ENCODE data around the gene IRF7.

IRF7 gene

GRCh38 chr11:620201-620600, 4.5 kb upstream of the IRF7 start:
- no peak for DNase-seq

DNA sequence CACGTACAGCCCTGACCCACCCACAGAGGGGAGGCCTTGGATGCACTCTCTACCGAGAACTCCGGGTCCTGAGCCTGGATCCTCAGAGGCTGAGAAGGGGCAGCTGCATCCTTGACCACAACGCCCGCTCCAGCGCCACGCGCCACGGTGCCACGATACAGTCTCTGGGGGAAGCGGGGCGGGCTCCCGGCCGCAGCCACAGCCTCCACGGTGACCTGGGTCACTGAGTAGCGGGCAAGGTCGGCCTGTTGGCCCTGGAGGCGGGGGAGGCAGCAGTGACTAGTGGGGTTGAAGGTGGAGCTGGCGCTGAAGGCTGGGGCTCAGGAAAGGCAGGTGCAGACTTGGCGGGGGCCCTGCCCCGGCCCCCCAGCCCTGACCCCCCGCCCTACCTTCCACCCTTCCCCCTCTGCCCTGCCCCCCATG, 3.9 kb upstream of the IRF7 start:
- DNase-seq: no peak

DNA sequence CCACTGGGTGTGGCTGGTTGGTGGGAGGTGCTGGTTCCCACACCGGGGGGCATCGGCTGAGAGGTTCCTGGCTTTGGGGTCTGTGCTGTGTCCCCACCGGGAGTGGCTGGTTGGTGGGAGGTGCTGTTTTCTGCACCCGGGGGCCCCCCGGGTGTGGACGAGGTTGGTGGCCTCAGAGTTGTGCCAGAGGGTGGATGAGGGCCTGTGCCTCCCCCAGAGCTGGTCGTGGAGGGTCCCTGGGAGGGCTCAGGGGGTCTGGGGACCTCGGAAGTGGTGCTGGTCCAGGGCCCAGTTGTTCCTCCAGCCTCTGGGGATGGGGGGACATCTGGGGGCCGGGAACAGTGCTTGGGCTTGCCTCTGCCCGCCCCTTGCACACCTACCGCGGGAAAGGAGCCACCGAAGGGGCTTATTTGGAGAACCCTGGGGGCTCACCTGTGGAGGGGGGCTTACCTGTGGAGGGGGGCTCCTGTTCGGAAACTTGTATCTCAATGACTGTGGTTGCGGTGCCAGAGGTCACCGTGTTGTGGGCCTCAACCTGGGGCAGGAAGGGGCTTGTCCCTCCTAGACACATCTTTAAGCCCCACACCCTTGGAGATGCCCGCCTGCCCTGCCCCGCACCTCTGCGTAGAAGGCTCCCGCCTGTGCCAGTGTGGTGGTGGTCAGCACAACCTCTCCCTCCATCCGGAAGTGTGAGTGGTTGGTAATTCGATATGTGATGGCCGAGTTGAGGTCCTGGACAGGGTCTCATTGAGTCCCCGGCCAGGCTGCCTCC, 3.3 kb upstream of the IRF7 start:
- no peak for DNase-seq

DNA sequence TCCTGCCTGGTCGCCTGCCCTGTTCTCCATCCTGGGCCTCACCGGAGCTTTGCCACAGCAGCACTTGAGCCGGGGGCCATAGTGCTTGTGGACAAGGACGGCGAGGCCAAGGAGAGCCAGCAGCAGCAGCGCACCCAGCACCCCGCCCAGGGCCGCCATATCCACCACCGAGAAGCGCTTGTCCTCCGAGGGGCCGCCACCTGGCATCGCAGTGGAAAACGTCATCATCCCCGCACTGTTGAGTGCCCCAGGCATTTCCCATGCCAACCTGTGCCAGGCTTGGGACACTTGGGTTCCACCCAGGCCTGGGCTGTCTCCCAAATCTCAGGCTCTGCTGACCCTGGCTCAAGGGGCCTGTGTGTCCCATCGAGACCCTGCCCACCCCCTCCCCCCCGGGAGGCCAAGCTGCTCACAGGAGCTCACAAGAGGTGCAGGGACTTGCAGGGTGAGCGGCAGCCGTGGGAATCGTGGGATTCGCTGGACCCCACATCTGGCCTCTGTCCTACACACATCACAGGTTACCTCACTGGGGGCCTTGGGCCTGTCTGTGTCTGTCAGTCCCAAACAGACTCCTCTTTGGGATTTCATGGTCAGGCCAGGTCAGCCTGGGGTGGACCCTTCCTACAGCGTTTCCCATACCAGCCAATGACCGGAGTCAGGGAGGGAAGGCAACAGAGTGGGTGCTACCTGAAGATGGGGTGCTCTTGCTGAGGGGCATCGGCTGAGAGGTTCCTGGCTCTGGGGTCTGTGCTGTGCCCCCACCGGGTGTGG, 2.3 kb upstream of the IRF7 start:
- DNase-seq: no peak

DNA sequence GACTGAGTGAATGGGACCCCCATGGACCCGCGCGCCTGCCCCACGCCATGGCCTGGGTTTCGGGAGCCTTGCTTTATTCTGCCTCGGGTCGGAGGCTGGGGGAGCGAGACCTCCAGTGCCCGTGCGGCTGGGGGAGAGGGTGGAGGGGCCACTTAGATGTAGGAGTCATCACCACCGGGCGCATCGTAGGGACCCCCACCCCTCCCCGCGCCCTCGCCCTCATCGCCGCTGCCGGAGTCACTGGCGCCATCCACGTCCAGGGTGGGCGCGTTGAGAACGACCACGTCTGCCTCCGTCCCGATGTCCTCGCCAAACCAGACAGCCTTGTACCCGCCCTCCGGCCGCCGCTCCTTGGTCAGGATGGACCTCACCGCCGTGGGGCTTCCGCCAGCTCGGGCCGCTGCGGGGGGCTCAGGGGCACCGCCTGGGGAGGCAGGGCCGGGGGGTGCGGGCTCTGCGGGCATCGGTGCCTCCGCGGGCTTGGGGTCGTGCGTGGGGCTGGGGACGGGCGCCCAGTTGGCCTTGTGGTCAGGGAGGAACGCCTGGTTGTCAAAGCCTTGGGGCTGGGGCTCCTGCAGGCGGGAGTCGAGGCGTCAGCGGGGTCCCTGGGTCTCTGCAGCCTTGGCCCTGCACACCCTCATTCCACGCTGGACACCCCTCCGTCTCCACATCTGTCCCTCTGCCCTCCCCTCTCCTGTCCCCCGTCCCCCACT, 1.6 kb upstream of the IRF7 start:
- DNase-seq: no peak

DNA sequence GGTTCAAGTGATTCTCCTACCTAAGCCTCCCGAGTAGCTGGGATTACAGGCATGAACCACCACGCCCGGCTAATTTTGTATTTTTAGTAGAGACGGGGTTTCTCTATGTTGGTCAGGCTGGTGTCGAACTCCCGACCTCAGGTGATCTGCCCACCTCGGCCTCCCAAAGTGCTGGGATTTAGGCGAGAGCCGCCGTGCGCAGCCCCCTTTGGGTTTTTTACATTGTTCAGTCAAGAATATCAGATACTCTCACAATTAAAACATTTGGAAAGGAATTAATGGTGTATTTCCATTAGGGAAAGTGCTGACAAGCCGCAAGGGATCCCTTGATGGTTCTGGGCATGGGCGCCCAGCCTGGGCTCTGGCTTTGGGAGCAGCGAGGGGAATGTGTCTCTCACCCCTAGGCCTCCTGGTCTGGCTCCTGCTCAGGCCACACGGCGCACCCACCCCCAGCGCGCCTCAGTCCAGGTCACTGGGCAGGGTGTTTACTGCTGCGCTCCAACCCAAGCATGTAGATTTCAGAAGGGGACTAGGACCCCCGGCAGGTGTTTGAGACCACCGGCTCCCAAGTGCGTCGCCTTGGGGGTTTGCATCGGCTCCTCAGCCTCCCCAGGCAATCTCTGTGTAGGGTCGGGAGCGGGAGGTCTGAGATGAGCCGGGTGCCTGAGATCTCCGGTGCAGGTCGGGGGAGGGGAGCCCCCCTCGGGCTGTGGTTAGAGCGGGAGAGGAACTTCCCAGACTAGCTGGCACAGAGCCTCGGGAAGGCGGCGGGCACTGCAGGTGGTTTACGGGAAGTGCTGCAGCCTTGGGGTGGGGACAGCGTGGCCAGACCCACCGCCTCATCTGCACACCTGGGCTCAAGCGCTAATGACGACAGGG, 809 bp upstream of the IRF7 start:
- no peak for DNase-seq

DNA sequence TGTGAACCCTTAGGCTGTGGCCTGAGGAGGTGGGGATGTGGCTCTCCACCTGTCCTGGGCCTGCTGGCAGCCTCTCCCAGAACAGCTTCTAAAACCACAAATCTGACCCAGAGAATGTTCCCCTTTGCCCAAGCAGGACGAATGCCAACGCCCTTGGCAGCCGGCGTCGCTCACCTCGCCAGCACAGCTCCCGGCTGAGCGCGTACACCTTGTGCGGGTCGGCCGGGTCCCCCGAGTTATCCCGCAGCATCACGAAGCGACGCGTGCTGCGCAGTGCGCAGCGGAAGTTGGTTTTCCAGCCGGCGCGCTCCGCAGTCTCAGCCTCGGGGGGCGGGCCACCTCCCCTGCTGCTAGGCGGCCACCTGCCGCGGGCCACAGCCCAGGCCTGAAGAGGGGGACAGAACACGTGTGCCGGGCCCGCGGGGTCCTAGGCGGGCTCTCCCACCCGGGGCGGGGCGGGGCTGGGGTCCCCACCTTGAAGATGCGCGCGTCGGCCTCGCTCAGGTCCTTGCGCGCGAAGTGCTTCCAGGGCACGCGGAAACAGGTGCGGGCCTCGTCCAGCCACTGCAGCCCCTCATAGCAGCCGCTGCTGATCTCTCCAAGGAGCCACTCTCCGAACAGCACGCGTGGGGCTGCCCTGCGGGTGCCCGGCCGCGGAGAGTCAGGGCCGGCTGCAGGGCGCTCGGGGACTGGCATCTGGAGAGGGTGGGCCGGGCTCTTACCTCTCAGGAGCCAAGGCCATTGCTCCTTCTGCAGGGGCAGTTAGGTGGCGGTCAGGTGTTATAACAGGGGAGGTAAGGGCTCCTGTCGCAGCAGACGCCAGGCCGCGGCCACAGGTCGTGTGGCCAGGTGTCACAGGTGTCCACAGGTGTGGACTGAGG, 887 bp downstream of the IRF7 start:
- no peak for DNase-seq

DNA sequence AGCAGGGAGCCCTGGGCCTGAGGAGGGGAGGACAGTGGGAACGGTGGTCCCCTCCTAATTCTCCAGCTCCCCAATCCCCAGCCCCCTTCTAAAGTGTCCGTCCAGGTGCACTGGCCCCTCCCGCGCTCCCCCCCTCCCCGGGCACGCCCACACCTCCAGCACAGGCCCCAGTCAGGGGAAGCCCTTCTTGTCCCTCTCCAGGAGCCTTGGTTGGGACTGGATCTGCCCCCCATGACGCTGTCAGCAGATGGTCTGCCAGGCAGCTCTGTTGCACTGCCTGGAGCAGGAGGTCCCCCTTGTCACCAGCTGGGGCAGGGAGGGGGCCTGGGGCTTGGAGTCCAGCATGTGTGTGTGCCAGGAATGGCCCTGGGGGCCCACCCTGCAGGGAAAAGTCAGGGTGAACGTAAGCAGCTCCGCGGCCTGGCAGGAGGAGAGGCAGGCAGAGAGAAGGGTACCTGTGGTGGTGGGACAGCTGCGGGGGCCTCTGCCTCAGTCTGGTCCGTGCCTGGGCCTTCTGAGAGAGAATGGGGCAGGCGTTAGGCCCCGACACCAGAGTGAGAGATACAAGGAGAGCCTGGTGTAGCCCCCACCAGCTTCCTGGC, 1.6 kb downstream of the IRF7 start:
- no peak for DNase-seq

DNA sequence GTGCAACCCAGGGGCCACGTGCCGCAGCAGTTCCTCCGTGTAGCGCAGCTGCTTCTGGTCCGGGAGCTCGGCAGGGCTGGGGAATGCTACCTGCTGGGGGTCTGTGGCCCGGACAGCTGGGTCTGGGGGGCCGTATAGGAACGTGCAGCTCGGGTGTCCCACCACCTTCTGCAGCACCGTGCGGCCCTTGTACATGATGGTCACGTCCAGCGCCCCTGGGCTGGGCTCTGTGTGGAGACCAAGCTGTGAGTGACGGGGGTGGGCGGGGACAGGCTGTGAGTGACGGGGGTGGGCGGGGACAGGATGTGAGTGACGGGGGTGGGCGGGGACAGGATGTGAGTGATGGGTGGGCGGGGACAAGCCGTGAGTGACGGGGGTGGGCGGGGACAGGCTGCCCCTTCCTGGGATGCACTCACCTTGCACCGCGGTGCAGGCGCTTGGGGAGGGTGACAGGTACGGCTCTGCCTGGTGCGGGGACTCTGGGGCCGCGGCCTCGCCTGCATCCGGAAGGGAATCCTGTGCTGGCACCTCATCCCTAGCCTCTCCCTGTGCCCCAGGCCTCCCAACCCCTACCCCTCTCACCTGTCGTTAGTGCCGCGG, 2.3 kb downstream of the IRF7 start:
- DNase-seq: peak; percentile 68 to 75 (median 73)

DNA sequence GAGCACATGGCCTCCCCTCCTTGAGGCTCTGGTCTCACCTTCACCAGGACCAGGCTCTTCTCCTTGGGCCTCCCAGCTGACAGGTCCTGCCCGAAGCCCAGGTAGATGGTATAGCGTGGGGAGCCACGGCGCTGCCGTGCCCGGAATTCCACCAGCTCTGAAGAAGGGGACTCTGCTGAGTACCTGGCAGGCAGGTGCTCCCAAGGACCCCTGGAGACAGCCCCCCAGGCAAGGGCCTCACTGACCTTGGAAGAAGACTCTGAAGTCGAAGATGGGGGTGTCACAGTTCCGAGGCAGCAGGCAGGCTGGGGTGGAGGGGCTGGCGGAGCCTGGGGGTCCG, 2.8 kb downstream of the IRF7 start:
- no peak for DNase-seq

- DNase-seq: no peak
Measured at GRCh38 chr11:612201-612960, 3.4 kb downstream of the IRF7 start.

GRCh38 chr11:611001-611996, 4.5 kb downstream of the IRF7 start:
- DNase-seq: no peak

DNA sequence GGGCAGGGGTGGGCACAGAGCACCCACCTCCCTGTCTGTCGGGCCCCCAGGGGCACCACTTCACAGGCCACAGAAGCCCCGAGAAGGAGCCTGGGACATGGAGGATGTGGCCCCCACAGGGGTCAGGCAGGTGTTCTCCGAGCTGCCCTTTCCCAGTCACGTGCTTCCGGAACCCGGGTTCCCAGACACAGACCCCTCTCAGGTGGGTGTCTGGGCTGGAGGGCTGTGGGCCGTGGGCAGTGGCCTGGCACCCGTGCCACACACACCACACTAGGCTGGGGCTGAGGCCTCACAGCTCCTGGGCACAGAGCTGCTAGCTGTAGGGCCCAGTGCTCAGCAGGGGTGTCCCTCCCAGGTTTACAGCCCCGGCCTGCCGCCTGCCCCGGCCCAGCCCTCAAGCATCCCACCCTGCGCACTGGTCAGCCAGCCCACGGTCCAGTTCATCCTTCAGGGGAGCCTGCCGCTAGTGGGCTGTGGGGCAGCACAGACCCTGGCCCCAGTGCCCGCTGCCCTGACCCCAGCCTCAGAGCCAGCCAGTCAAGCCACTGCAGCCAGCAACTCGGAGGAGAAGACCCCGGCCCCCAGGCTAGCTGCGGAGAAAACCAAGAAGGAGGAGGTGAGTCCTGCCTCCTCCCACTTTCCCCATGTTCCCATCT, 5.5 kb downstream of the IRF7 start:
- no peak for DNase-seq

- DNase-seq: no peak
Measured at GRCh38 chr11:609341-609811, 6.4 kb downstream of the IRF7 start.

- no peak for DNase-seq
Measured at GRCh38 chr11:608791-609251, 6.9 kb downstream of the IRF7 start.

DNA sequence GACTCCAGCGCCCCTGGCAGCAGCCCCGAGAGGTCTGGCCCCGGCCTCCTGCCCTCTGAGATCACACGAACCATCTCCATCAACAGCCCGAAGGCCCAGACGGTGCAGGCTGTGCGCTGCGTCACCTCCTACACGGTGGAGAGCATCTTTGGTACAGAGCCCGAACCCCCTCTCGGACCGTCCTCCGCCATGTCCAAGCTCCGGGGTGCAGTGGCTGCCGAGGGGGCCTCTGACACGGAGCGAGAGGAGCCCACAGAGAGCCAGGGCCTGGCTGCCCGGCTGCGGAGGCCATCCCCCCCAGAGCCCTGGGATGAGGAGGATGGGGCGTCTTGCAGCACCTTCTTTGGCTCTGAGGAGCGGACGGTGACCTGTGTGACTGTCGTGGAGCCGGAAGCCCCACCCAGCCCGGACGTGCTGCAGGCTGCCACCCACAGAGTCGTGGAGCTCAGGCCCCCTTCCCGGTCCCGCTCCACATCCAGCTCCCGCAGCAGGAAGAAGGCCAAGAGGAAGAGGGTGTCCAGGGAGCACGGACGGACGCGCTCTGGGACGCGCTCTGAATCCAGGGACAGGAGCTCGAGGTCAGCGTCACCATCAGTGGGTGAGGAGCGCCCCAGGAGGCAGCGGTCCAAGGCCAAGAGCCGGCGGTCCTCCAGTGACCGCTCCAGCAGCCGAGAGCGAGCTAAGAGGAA, 7.6 kb downstream of the IRF7 start:
- no peak for DNase-seq

GRCh38 chr11:607020-607780, 8.6 kb downstream of the IRF7 start:
- no peak for DNase-seq
